GM12872 (cell line): ENCODE data around the gene CA10.

Experiments used
- CTCF ChIP-seq: IDR thresholded peaks from 3 replicates; pipeline ENCODE4 v1.5.1; 2011; ENCODE audit warnings: low read depth, mild to moderate bottlenecking, low read length, moderate library complexity; ENCODE audit not compliant: insufficient read depth

The CA10 gene

GRCh38 chr17:52145476-52145875 lies 13.0 kb downstream of the CA10 start:
- no peak for TF ChIP-seq CTCF

GRCh38 chr17:52143542-52143941 lies 15.0 kb downstream of the CA10 start:
- no peak for TF ChIP-seq CTCF

GRCh38 chr17:52140601-52141000 lies 17.9 kb downstream of the CA10 start:
- TF ChIP-seq CTCF, result no peak

- no peak for TF ChIP-seq CTCF
These were observed 19.8 kb downstream of the CA10 start for GRCh38 chr17:52138752-52139151.

- TF ChIP-seq CTCF, result no peak
These were observed 20.2 kb downstream of the CA10 start for GRCh38 chr17:52138350-52138749.

- TF ChIP-seq CTCF, result no peak
These were observed 22.3 kb downstream of the CA10 start for GRCh38 chr17:52136166-52136565.

- TF ChIP-seq CTCF, result no peak
These were observed 23.9 kb downstream of the CA10 start for GRCh38 chr17:52134641-52135040.

- TF ChIP-seq CTCF, result no peak
These were observed 29.8 kb downstream of the CA10 start for GRCh38 chr17:52128721-52129120.
